GM21526 (cell line): ENCODE data around the gene NCS1.

Source experiments
- ATAC-seq: cut with Tn5 transposase; IDR thresholded peaks from one replicate; pipeline ENCODE4 v1.9.1; 2021; ENCODE audit warnings: moderate library complexity; ENCODE audit not compliant: unreplicated experiment, low FRiP score

NCS1 gene

DNA sequence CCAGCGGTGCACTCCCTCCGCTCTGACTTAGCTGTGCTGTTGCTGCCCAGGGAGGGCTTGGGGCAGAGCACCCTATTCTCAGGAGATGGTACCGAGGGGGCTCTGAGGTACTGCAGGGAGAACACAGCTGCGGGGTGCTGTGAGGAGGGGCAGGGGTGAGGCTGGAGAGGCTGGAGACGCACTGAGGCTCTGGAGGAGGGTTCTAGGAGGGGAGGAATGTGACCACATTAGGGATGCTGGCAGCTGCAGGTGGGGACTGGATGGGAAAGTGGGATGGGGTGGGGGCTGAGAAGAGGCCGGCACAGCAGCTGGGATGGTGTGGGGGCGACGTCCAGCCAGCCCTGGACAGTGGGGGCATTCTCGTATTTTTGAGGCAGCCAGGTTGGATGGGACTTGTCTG, 20.9 kb downstream of the NCS1 start:
- ATAC-seq = no peak

GRCh38 chr9:130193531-130194377, 21.6 kb downstream of the NCS1 start:
- no peak for ATAC-seq

GRCh38 chr9:130194378-130194932, 22.3 kb downstream of the NCS1 start:
- no peak for ATAC-seq

DNA sequence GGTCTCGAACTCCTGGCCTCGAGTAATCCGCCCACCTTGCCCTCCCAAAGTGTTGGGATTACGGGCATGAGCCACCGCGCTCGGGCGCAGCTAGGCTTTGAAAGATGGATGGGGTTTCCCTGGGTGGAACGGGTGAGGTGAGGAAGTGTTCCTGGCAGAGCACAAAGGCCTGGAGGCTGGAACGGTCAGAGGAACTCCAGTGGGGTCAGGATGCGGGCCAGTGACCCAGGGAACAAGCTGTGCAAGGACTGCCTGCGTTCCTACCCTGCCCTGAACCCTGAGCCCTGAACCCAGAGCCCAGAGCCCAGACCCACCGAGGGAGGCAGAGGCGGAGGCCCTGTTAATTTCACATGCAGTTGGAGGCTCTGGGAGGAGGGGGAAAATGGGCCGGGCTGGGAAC, 23.4 kb downstream of the NCS1 start:
- ATAC-seq = no peak

- no peak for ATAC-seq
Measured at GRCh38 chr9:130196643-130197042, 24.4 kb downstream of the NCS1 start.

GRCh38 chr9:130197386-130197785, 25.2 kb downstream of the NCS1 start:
- ATAC-seq = no peak

- no peak for ATAC-seq
Measured at GRCh38 chr9:130197888-130198287, 25.7 kb downstream of the NCS1 start.

DNA sequence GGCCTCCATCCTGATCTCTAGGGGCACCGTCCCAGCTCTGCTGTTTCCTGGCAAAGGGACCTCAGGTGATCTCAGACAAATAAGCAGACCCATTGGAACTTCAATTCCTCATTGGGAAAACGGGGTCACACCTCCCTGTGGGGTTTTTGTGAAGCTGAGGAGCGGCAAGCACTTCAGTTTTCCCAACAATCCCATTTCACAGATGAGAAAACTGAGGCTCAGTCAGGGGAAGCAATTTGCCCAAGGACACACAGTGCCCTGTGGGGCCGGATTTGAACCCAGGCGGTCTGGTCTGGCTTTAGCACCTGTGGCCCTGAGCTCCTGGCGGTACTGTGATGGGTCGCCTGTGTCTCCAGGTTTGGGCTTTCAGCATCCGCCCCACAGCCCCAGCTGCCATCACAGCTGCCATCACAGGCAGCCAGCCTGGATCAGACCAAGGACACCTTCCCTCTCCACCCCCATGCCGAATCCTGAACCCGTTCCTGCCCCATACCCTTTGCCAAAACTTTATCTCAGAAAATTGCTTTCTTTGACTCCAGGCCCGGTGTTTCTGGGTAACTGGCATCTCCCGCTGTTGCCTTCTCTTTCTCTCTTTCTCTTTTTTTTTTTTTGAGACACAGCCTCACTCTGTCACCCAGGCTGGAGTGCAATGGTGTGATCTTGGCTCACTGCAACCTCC, 26.4 kb downstream of the NCS1 start:
- no peak for ATAC-seq

GRCh38 chr9:130199605-130200004, 27.4 kb downstream of the NCS1 start:
- ATAC-seq = no peak

DNA sequence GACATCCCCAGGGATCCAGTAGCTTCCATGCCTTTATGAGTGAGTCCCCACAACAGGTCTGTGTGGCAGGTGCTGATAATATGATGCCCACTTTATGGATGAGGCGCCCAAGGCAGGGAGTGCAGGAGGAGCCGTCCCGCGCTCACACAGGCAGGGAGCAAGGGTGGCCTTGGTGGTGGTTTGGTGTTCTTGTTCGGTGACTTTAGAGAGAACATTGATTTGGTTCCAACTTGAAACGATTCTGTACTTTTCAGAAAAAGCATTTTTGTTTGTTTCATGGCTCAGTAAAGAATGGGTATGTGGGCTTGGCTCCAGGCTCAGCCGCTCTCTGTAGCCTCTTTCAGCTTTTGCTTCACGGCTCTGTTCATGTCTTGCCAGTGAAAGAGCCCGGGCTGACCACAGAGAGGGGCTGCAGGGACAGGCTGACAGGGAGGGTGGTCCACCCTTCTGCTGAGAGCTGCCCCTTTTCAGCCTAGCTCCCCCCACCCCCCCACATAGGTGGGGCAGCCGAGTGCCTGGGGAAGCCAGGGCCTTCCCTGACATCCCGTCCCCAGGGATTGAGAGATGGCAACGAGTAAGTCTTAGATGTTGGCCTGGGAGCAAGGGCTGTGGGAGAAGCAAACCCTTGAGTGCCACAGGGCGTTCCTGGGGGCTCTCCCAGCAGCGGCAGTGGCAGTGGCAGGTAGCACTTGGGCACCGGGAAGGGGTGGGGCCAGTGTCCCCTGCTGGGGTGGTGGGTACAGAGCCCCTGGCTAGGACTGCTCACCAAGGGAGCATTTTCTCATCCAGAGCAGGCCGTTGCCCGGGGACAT, 28.0 kb downstream of the NCS1 start:
- no peak for ATAC-seq

- no peak for ATAC-seq
Measured at GRCh38 chr9:130201399-130201873, 29.2 kb downstream of the NCS1 start.

DNA sequence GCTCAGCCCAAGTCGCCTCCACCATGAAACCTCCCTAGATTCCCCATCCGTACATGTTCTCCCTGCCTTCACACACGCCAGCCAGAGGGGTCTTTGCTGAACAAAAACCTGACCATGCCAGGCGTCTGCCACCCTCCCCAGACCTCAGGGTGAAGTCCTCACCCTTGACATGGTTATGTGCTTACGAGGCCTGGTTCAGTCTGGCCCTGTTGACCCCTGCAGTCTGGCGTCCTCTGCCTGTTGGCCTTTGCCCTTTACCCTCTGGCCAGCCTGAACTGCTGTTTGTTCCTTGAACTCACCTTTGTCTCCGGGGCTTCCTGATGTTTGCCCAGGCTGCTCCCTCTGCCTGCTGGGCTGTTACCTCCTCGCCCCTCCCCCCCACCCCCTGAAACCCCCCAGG, 29.8 kb downstream of the NCS1 start:
- ATAC-seq = no peak

DNA sequence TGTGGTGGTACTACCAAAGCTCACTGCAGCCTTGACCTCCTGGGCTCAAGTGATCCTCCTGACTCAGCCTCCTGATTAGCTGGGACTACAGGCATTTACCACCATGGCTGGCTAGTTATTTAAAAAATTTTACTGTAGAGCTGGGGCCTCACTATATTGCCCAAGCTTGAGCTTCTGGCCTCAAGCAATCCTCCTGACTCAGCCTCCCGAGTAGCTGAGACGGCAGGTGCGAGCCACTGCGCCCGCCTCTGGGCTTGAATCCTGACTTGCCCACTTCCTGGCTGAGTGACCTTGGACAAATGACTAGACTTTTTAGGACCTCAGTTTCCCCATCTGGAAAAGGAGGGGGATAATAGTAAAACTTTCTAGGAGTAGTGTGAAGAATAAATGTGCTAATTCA, 32.1 kb downstream of the NCS1 start:
- no peak for ATAC-seq

DNA sequence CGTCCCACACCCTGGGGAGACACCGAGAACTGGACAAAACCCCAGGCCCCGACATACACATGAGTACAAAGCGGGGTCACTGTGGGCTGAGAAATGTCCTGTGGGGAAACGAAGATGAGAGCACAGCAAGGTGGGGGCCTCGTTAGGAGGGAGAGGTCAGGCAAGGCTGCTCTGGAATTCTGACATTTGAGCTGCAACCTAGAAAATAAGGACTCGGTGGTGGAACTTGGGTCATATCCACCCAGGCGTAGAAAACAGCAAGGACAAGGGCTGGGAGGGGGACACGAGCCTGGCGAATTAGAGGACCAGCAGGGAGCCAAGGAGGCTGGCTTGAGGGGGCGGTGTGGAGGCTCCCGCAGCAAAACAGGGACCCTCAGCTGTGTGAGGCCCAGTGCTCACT, 32.8 kb downstream of the NCS1 start:
- ATAC-seq = no peak

DNA sequence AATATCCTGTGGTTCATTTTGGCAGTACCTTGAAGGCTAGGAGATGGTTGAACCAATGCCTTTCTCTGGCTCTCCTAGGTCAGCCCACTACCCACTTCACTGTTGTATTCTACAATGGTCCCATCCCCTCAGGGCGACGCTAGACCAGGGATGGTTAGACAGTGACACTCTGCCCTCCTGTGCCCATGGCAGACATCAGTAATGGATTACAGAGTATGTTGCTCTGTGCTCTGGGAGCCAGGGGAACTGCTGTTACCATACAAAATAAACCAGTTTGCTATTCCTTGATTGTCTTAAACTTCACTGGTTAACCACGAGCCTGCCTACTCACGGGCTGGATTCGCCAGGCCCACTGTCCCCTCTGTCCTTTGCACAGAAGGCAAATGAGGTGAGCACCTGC, 33.7 kb downstream of the NCS1 start:
- no peak for ATAC-seq

GRCh38 chr9:130206579-130206978, 34.4 kb downstream of the NCS1 start:
- no peak for ATAC-seq

DNA sequence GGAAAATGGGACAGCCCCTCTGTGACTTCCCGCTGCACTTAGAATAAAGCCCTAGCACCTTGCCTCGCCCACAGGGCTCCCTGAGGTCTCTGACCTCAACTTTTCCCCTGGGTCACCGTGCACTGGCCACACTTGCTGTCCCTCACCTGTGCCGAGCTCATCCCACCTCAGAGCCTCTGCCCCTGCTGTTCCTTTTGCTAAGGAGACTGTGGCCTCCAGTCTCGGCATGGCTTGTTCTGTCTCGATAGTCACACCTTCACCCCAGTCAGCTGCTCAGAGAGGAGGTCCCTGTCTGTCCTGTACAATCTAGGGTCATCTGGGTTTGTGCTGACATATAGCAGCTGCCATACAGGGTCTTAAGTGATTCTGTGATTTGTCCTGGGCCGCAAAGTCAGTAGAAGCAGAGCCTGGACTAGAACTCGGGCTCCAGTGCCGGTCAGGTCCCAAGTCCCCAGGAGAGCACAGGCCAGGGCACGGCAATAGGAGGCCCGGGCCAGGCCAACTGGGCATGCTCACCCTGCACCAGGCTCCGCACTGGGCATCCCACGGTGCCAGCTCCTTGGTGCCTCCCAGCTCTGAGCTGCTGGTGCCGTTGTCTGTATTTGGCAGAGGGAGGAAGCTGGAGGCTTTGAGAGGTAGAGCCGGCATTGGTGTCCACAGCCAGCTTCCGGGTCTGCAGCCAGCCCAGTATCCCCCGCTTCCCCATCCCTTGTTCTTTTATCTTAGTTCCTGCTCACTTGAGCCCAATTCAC, 35.2 kb downstream of the NCS1 start:
- ATAC-seq = no peak

- no peak for ATAC-seq
Measured at GRCh38 chr9:130208600-130209347, 36.6 kb downstream of the NCS1 start.

DNA sequence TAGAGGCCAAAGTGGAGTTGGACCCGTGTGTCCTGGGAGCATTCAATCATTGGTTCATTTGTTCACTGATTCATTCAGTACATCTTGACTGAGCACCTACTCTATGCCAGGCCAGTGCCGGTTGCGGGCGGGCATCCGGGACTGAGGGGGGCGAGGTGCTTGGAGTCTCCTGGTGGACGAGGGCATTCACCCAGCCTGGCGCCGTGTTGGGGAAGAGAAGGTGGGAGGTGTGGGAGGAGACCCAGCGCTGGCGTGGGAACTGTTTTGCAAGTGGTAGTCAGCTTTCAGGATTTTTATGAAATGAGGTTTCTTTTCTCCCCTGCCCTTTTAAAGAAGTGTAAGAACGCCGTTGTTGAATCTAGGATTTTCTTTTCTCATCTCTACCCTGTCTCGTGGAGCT, 37.2 kb downstream of the NCS1 start:
- ATAC-seq = no peak
